Measurements from ENCODE around the gene DPP6.

DNA sequence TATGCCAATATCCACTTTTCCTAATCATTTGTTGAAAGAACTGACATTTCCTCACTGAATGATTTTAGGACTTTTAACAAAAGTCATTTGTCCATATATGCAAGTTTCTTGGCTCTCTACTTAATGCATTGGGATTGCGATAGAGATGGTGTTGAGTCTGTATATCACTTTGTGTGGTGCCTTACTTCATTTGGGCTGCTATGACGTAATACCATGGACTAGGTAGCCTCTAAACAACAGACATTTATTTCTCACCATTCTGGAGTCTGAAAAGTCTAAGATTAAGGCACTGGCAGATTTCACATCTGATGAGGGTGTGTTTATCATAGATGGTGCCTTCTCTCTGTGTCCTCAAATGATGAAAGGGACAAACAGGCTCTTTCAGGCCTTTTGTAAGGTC, 342.6 kb downstream of the DPP6 start:
- TF ChIP-seq, protein P1, sequence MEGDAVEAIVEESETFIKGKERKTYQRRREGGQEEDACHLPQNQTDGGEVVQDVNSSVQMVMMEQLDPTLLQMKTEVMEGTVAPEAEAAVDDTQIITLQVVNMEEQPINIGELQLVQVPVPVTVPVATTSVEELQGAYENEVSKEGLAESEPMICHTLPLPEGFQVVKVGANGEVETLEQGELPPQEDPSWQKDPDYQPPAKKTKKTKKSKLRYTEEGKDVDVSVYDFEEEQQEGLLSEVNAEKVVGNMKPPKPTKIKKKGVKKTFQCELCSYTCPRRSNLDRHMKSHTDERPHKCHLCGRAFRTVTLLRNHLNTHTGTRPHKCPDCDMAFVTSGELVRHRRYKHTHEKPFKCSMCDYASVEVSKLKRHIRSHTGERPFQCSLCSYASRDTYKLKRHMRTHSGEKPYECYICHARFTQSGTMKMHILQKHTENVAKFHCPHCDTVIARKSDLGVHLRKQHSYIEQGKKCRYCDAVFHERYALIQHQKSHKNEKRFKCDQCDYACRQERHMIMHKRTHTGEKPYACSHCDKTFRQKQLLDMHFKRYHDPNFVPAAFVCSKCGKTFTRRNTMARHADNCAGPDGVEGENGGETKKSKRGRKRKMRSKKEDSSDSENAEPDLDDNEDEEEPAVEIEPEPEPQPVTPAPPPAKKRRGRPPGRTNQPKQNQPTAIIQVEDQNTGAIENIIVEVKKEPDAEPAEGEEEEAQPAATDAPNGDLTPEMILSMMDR (conservative IDR thresholded peaks at IDR 0.05; ENCODE audit: low read length) = no peak
- TF ChIP-seq EZH2phosphoT487 (IDR thresholded peaks at IDR 0.05; ENCODE audit: borderline replicate concordance, low read depth, low read length) = no peak
